HG03097 (cell line): ENCODE data around the gene CMTR2.
"Not testable (repeated sequence)": the region's sequence is repeated elsewhere in the genome, so short reads cannot be mapped to it uniquely, and the experiment has no call there.

Experiments used
- ATAC-seq: cut with Tn5 transposase; IDR thresholded peaks from one replicate; pipeline ENCODE4 v1.9.1; 2021; ENCODE audit not compliant: unreplicated experiment, low FRiP score

Gene CMTR2

GRCh38 chr16:71288890-71289731 lies at the start of gene CMTR2:
Gene CMTR2 (minus strand): TSS chr16:71289402. CDS start chr16:71285920, 3,482 bp downstream.
- peak; percentile 95 for ATAC-seq

- ATAC-seq: no peak
These were observed 49.4 kb upstream of the CMTR2 start for GRCh38 chr16:71338632-71339031.

GRCh38 chr16:71338193-71338592 lies 49.0 kb upstream of the CMTR2 start:
- no peak for ATAC-seq

- no peak for ATAC-seq
These were observed 48.4 kb upstream of the CMTR2 start for GRCh38 chr16:71337631-71338030.

GRCh38 chr16:71328151-71328550 lies 38.9 kb upstream of the CMTR2 start:
- ATAC-seq: no peak

- ATAC-seq: no peak
These were observed 38.5 kb upstream of the CMTR2 start for GRCh38 chr16:71327720-71328119.

- no peak for ATAC-seq
These were observed 30.8 kb upstream of the CMTR2 start for GRCh38 chr16:71319999-71320398.

GRCh38 chr16:71315269-71315668 lies 26.1 kb upstream of the CMTR2 start:
- ATAC-seq: no peak

GRCh38 chr16:71313591-71313990 lies 24.4 kb upstream of the CMTR2 start:
- ATAC-seq: not testable (repeated sequence)

GRCh38 chr16:71311553-71312158 lies 22.5 kb upstream of the CMTR2 start:
- ATAC-seq: no peak

- no peak for ATAC-seq
These were observed 14.7 kb upstream of the CMTR2 start for GRCh38 chr16:71303938-71304337.

GRCh38 chr16:71297341-71297634 lies 8.1 kb upstream of the CMTR2 start:
- ATAC-seq: no peak

GRCh38 chr16:71296584-71297340 lies 7.6 kb upstream of the CMTR2 start:
- ATAC-seq: no peak

GRCh38 chr16:71295950-71296349 lies 6.7 kb upstream of the CMTR2 start:
- ATAC-seq: no peak

- ATAC-seq: no peak
These were observed 4.7 kb upstream of the CMTR2 start for GRCh38 chr16:71293919-71294318.

GRCh38 chr16:71292095-71292494 lies 2.9 kb upstream of the CMTR2 start:
- not testable (repeated sequence) for ATAC-seq

GRCh38 chr16:71289732-71290062 lies 495 bp upstream of the CMTR2 start:
- ATAC-seq: no peak

- no peak for ATAC-seq
These were observed 672 bp downstream of the CMTR2 start for GRCh38 chr16:71288570-71288889.

GRCh38 chr16:71287911-71288310 lies 1.3 kb downstream of the CMTR2 start:
- ATAC-seq: no peak

GRCh38 chr16:71287454-71287853 lies 1.7 kb downstream of the CMTR2 start:
- no peak for ATAC-seq

GRCh38 chr16:71283612-71284011 lies 5.6 kb downstream of the CMTR2 start:
- no peak for ATAC-seq

- no peak for ATAC-seq
These were observed 6.3 kb downstream of the CMTR2 start for GRCh38 chr16:71282943-71283342.
